ENCODE data around the gene SMCO4.
A peak's percentile ranks its signal among the peaks of the same experiment; 100 is the strongest.
"Not testable (repeated sequence)": the region's sequence is repeated elsewhere in the genome, so short reads cannot be mapped to it uniquely, and the experiment has no call there.

SMCO4 gene

DNA sequence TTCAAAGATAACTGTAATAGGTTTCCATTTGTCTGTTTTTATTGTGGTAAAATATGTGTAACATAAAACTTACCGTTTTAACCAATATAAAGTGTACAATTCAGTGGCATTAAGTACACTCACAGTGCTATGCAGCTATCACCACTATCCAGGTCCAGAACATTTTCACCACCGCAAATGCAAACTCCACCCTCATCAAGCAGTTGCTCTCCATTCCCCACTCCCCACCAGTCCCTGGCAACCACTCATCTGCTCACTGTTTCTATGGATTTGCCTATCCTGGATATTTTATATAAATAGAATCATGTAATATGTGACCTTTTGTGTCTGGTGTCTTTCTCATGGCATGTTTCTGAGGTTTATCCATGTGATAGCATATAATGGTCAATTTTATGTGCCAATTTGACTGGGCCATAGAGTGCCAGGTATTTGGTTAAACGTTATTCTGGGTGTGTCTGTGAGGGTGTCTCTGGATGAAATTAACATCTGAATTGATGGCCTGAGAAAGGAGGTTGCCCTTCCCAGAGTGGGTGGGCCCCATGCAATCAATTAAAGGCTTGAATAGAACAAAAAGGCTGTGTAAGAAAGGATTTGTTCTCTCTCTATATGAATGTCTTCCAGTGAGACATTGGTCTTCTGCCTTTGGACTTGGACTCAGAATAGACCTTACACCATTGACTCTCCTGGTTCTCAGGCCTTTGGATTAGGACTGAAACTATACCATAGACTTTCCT lies 17.2 kb upstream of the SMCO4 start:
- no peak for DNase-seq (ENCODE audit: low spot score)

GRCh38 chr11:93559681-93560080 lies 16.5 kb upstream of the SMCO4 start:
- no peak for DNase-seq (ENCODE audit: low spot score)

GRCh38 chr11:93552874-93553273 lies 9.7 kb upstream of the SMCO4 start:
- no peak for DNase-seq (ENCODE audit: low spot score)

- DNase-seq (ENCODE audit: low spot score), result no peak
These were observed 6.8 kb upstream of the SMCO4 start for GRCh38 chr11:93549976-93550375.

DNA sequence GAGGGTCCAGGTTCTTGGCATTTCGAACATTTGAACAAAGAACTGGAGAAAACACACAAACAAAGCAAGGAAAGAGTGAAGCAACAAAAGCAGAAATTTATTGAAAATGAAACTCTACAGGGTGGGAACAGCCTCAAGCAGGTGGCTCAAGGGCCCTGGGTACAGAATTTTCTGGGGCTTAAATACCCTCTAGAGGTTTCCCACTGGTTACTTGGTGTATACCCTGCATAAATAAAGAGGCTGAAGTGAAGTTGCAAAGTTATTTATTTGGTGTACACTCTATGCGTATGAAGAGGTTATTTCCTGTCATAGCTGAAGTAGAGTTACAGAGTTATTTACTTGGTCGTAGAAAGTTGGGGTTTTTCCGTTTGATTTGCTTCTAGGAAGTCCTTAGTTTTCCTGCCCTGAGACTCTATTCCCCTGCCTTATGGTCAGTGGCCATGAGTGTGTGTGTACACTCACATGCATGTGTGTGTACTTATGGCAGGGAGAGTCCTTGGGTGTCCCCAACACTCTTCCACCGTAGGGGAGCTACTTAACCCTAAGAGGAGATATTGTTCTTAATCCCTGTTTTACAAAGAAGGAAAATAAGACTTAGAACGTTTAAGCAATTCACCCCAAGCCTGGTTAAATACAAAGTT lies 5.6 kb upstream of the SMCO4 start:
- DNase-seq (ENCODE audit: low spot score), result no peak

DNA sequence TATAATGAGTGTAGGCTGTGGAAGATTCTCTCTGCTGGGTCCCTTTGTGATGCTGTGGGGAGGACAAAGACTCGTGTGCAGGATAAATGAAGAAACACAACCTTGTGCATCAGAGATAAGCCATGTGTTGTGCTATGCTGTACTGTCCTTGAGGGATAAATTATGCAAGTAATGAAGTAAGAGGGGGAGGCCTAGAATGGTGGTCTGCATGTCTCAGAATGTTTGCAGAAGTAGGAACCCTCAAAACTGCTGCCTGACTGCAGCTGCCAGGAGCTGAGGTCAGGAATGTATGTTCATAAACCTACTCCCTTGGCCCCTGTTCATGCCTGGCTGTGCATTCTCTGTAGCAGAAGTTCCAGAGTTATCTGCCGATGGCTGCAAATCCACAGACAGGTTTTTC lies 4.6 kb upstream of the SMCO4 start:
- no peak for DNase-seq (ENCODE audit: low spot score)

DNA sequence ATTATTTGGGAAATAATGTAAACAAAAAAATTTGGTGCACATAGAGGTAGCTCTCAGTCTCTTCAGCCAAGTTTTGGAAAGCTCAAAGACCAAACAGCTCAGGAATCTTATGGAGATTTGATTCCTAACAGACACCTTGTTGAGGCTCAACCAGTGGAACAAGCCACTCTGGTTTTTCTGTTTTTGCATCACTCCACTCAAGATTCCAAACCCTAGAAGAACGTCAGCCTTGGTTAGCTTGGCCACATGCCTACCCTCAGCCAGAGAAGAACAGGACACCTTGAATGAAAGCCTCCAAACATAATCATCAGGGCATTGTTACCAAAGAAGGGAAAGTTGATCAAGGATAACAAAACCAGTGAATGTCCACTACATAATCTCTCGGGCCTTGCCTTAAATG lies 3.8 kb upstream of the SMCO4 start:
- no peak for DNase-seq (ENCODE audit: low spot score)

- DNase-seq (ENCODE audit: low spot score), result no peak
These were observed 2.4 kb upstream of the SMCO4 start for GRCh38 chr11:93545566-93545965.

- DNase-seq (ENCODE audit: low spot score), result no peak
These were observed 371 bp downstream of the SMCO4 start for GRCh38 chr11:93542811-93543229.

- peak; percentile 38 for DNase-seq (ENCODE audit: low spot score)
These were observed 1.0 kb downstream of the SMCO4 start for GRCh38 chr11:93541884-93542810.

- no peak for DNase-seq (ENCODE audit: low spot score)
These were observed 2.2 kb downstream of the SMCO4 start for GRCh38 chr11:93540896-93541553.

- DNase-seq (ENCODE audit: low spot score), result no peak
These were observed 2.9 kb downstream of the SMCO4 start for GRCh38 chr11:93540337-93540736.

- DNase-seq (ENCODE audit: low spot score), result no peak
These were observed 5.4 kb downstream of the SMCO4 start for GRCh38 chr11:93537767-93538261.

GRCh38 chr11:93537049-93537448 lies 6.1 kb downstream of the SMCO4 start:
- no peak for DNase-seq (ENCODE audit: low spot score)

- DNase-seq (ENCODE audit: low spot score), result no peak
These were observed 6.9 kb downstream of the SMCO4 start for GRCh38 chr11:93536101-93536861.

GRCh38 chr11:93535578-93535977 lies 7.6 kb downstream of the SMCO4 start:
- DNase-seq (ENCODE audit: low spot score), result not testable (repeated sequence)

DNA sequence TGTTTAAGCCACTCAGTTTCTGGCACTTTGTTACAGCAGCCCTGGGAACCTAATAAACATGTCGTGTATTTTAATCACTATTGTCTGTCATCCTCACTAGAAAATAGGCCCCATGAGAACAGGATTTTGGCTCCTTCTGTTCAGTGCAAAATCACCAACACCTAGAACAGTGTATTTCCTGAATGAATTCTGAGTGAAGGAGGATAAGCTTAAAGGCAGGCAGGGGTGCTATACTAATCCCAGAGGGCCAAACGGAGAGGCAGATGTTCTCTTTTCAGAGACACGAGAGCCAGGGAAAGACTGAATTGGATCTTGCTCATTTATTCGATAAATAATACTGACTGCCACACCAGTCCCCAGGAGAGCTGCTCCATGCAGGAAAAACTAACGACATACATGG lies 10.4 kb downstream of the SMCO4 start:
- peak; percentile 50 for DNase-seq (ENCODE audit: low spot score)

DNA sequence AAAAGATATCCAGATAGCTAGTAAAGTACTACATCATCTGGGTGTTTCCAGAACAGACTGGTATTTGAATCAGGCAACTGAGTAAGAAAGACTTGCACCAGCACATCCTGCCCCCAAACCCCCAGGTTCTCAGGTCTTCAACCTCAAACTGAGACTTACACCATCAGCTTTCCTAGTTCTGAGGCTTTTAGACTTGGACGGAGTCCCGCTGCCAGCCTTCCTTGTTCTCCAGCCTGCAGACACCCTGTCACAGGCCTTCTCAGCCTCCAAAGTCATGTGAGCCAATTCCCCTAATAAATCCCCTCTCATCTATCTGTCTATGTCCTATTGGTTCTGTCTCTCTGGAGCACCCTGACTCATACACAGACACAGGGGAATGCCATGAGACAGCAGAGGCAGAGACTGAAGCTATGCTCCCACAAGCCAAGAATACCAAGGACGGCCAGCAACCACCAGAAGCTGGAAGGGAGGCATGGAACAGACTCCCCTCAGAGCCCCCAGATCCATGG lies 10.9 kb downstream of the SMCO4 start:
- DNase-seq (ENCODE audit: low spot score), result peak; percentile 33

GRCh38 chr11:93530468-93530826 lies 12.7 kb downstream of the SMCO4 start:
- DNase-seq (ENCODE audit: low spot score), result no peak

GRCh38 chr11:93529707-93530467 lies 13.3 kb downstream of the SMCO4 start:
- DNase-seq (ENCODE audit: low spot score), result no peak
